Prostate gland (tissue), 2 donors: ENCODE data around the gene CALHM3.
"Not testable (repeated sequence)": the region's sequence is repeated elsewhere in the genome, so short reads cannot be mapped to it uniquely, and the experiment has no call there.

Experiments
- POLR2A ChIP-seq: fragments of 450-650 bp; IDR thresholded peaks from one replicate; pipeline ENCODE4 v1.6.1; 2016; ENCODE audit warnings: antibody characterized with exemption, mild to moderate bottlenecking
- TF ChIP-seq, protein P1 (sequence below), 4 experiments: fragments of 200-600 bp in 2 of 4; fragments of 450-650 bp in 2 of 4; sonication (generic) in 2 of 4; IDR thresholded peaks; 1 replicate in 3 of 4; 2 replicates in 1 of 4; pipeline ENCODE4 v1.5.1; 2016 to 2019; ENCODE audit warnings: antibody characterized with exemption in 4 of 4, mild to moderate bottlenecking in 2 of 4, moderate library complexity in 2 of 4

GRCh38 chr10:103527476-103527875, 48.4 kb upstream of the CALHM3 start:
- TF ChIP-seq, protein P1, sequence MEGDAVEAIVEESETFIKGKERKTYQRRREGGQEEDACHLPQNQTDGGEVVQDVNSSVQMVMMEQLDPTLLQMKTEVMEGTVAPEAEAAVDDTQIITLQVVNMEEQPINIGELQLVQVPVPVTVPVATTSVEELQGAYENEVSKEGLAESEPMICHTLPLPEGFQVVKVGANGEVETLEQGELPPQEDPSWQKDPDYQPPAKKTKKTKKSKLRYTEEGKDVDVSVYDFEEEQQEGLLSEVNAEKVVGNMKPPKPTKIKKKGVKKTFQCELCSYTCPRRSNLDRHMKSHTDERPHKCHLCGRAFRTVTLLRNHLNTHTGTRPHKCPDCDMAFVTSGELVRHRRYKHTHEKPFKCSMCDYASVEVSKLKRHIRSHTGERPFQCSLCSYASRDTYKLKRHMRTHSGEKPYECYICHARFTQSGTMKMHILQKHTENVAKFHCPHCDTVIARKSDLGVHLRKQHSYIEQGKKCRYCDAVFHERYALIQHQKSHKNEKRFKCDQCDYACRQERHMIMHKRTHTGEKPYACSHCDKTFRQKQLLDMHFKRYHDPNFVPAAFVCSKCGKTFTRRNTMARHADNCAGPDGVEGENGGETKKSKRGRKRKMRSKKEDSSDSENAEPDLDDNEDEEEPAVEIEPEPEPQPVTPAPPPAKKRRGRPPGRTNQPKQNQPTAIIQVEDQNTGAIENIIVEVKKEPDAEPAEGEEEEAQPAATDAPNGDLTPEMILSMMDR (IDR thresholded peaks at IDR 0.05) = not testable (repeated sequence)
- not testable (repeated sequence) for TF ChIP-seq POLR2A
